DOHH2 (cell line): ENCODE data around the gene KLHL36.

ENCODE experiments used
- H3F3A ChIP-seq: fragments of 200-600 bp; sonication (generic), shearing (Covaris generic); 2 replicates; pipeline ENCODE4 v1.6.0; 2016; ENCODE audit warnings: antibody characterized with exemption, mild to moderate bottlenecking; ENCODE audit not compliant: control insufficient read depth, insufficient read depth
- H3K27ac ChIP-seq: fragments of 200-600 bp; sonication (generic); 2 replicates; pipeline ENCODE4 v1.5.1; 2014; ENCODE audit warnings: low read depth, mild to moderate bottlenecking, low read length, moderate library complexity
- H3K27me3 ChIP-seq: fragments of 200-600 bp; sonication (generic); 2 replicates; pipeline ENCODE4 v1.6.1; 2014; ENCODE audit warnings: mild to moderate bottlenecking, low read length, mixed read lengths; ENCODE audit not compliant: control insufficient read depth
- H3K36me3 ChIP-seq: fragments of 200-600 bp; sonication (generic); 2 replicates; pipeline ENCODE4 v1.6.1; 2014; ENCODE audit warnings: mild to moderate bottlenecking, low read length, moderate library complexity, mixed read lengths; ENCODE audit not compliant: control insufficient read depth
- H3K4me1 ChIP-seq: fragments of 200-600 bp; sonication (generic); 2 replicates; pipeline ENCODE4 v1.6.1; 2014; ENCODE audit warnings: mild to moderate bottlenecking, low read length, mixed read lengths; ENCODE audit not compliant: control insufficient read depth
- H3K4me2 ChIP-seq: fragments of 200-600 bp; sonication (generic); 2 replicates; pipeline ENCODE4 v1.6.0; 2014; ENCODE audit warnings: mild to moderate bottlenecking, low read length, moderate library complexity
- H3K4me3 ChIP-seq: fragments of 200-600 bp; sonication (generic); 2 replicates; pipeline ENCODE4 v1.5.1; 2014; ENCODE audit warnings: mild to moderate bottlenecking, low read length, mixed read lengths
- H3K79me2 ChIP-seq: fragments of 200-600 bp; sonication (generic); 2 replicates; pipeline ENCODE4 v1.6.1; 2014; ENCODE audit warnings: mild to moderate bottlenecking, low read length, mixed read lengths; ENCODE audit not compliant: control insufficient read depth
- H3K9me2 ChIP-seq: fragments of 200-600 bp; sonication (generic); replicated peaks from 2 replicates; pipeline ENCODE4 v1.6.1; 2014; ENCODE audit warnings: mild to moderate bottlenecking, low read length, mixed read lengths; ENCODE audit not compliant: control insufficient read depth
- H3K9me3 ChIP-seq: fragments of 200-600 bp; sonication (generic); 2 replicates; pipeline ENCODE4 v1.6.1; 2014; ENCODE audit warnings: antibody characterized with exemption, low read length, mixed read lengths; ENCODE audit not compliant: control insufficient read depth, insufficient read depth
- H4K20me1 ChIP-seq: fragments of 200-600 bp; sonication (generic); 2 replicates; pipeline ENCODE4 v1.6.0; 2014; ENCODE audit warnings: low read depth, mild to moderate bottlenecking, antibody characterized with exemption, low read length, moderate library complexity; ENCODE audit not compliant: control insufficient read depth, insufficient read depth
- EZH2phosphoT487 ChIP-seq: fragments of 200-600 bp; sonication (generic); IDR thresholded peaks from 2 replicates; pipeline ENCODE4 v1.6.1; 2017; ENCODE audit warnings: borderline replicate concordance, mild to moderate bottlenecking, antibody characterized with exemption, low read length, moderate library complexity, mixed read lengths
- TF ChIP-seq, protein P1 (sequence below): fragments of 200-600 bp; sonication (generic); IDR thresholded peaks from one replicate; pipeline ENCODE4 v1.5.1; 2014; ENCODE audit warnings: antibody characterized with exemption, mild to moderate bottlenecking, low read depth, low read length; ENCODE audit not compliant: poor library complexity, severe bottlenecking

The KLHL36 gene

GRCh38 chr16:84660973-84661372, 12.7 kb downstream of the KLHL36 start:
- Histone ChIP-seq H4K20me1 (no peaks in the 10 kb centered on the region; the same call in 1 of the 2 replicates), H3K4me2 (no peak overlapping the region), H3K36me3 (peaks cover 60% of the 10 kb centered on the region)

DNA sequence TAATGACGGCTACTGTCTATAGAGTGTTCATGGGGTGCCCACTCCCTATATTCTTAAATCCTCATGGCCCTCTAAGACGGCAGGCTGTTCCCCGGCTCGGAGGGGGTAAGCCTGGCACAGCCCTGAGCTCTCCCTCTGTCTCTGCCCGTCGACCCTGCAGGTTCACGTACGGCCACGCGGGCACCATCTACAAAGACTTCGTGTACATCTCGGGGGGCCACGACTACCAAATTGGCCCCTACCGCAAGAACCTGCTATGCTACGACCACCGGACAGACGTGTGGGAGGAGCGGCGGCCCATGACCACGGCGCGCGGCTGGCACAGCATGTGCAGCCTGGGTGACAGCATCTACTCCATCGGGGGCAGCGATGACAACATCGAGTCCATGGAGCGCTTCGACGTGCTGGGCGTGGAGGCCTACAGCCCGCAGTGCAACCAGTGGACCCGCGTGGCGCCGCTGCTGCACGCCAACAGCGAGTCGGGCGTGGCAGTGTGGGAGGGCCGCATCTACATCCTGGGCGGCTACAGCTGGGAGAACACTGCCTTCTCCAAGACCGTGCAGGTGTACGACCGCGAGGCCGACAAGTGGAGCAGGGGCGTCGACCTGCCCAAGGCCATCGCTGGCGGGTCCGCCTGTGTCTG, 13.2 kb downstream of the KLHL36 start:
- Histone ChIP-seq H3K4me3 (no peak overlapping the region), H3F3A (peaks cover 3% of the 10 kb centered on the region), H3K27me3 (no peaks in the 10 kb centered on the region), H3K9me2 (no peaks in the 10 kb centered on the region), H3K4me2 (no peak overlapping the region), H3K9me3 (no peaks in the 10 kb centered on the region), H3K4me1 (peaks cover 46% of the 10 kb centered on the region), H3K36me3 (peaks cover 60% of the 10 kb centered on the region), H3K79me2 (peaks cover 6% of the 10 kb centered on the region), H4K20me1 (no peaks in the 10 kb centered on the region; the same call in 1 of the 2 replicates), H3K27ac (no peak overlapping the region)
- TF ChIP-seq EZH2phosphoT487 = no peak
- TF ChIP-seq, protein P1, sequence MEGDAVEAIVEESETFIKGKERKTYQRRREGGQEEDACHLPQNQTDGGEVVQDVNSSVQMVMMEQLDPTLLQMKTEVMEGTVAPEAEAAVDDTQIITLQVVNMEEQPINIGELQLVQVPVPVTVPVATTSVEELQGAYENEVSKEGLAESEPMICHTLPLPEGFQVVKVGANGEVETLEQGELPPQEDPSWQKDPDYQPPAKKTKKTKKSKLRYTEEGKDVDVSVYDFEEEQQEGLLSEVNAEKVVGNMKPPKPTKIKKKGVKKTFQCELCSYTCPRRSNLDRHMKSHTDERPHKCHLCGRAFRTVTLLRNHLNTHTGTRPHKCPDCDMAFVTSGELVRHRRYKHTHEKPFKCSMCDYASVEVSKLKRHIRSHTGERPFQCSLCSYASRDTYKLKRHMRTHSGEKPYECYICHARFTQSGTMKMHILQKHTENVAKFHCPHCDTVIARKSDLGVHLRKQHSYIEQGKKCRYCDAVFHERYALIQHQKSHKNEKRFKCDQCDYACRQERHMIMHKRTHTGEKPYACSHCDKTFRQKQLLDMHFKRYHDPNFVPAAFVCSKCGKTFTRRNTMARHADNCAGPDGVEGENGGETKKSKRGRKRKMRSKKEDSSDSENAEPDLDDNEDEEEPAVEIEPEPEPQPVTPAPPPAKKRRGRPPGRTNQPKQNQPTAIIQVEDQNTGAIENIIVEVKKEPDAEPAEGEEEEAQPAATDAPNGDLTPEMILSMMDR = no peak

More at GRCh38 chr16:84660973-84661372, 12.7 kb downstream of the KLHL36 start:
- no peak for TF ChIP-seq EZH2phosphoT487
- TF ChIP-seq, protein P1 = no peak
- Histone ChIP-seq H3K9me3 (no peaks in the 10 kb centered on the region), H3K27ac (no peak overlapping the region), H3K9me2 (no peaks in the 10 kb centered on the region), H3K27me3 (no peaks in the 10 kb centered on the region), H3K4me1 (peaks cover 52% of the 10 kb centered on the region), H3F3A (peaks cover 3% of the 10 kb centered on the region), H3K4me3 (no peak overlapping the region), H3K79me2 (peaks cover 6% of the 10 kb centered on the region)

DNA sequence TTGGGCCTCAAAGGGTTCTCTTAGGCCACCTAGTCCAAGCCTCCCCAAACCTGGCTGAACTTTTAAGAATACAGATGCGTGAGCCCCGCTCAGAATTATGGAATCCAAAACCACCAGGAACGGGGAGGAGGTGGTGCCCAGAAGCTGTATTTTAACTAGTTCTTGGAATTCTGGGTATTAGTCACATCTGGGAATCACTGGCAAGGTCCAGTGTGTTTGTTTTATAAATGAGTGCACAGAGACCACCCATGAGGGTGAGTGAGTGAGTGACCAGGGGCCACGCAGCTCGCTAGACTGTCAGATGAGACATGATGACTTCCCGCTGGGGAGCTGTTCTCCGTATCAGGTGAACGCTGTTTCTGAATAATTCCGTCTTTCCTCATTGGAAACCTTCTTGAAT, 14.2 kb downstream of the KLHL36 start:
- peaks cover 51% of the 10 kb centered on the region for H3K36me3 ChIP-seq
- TF ChIP-seq EZH2phosphoT487 = no peak
- TF ChIP-seq, protein P1 = no peak
- no peaks in the 10 kb centered on the region for H3K9me3 ChIP-seq
- H3K4me3 ChIP-seq = peak overlapping the region; percentile 64; the same call in 1 of the 2 replicates
- no peak overlapping the region for H3K27ac ChIP-seq
- no peaks in the 10 kb centered on the region for H3K27me3 ChIP-seq
- H3F3A ChIP-seq = peaks cover 3% of the 10 kb centered on the region
- H4K20me1 ChIP-seq = no peaks in the 10 kb centered on the region
- H3K79me2 ChIP-seq = no peaks in the 10 kb centered on the region
- H3K4me2 ChIP-seq = peak overlapping the region; percentile 79
- H3K4me1 ChIP-seq = peaks cover 40% of the 10 kb centered on the region
- no peaks in the 10 kb centered on the region for H3K9me2 ChIP-seq
